Progenitor cell of endocrine pancreas (in vitro differentiated cells): Measurements from ENCODE around the gene TMA7. TPM values are rescaled to one million over a fixed set of nuclear protein-coding genes. Genes with fewer than 3 reads are reported as not detected.

Experiments used
- DNase-seq: peaks from one replicate; pipeline ENCODE4 v3.0.0; 2021; ENCODE audit warnings: low spot score; ENCODE audit not compliant: unreplicated experiment
- H3K27ac Mint-ChIP-seq: 2 replicates; pipeline ENCODE4 v1.8.0; 2021; ENCODE audit warnings: mild to moderate bottlenecking, moderate library complexity, mixed read lengths
- H3K27me3 Mint-ChIP-seq: 2 replicates; pipeline ENCODE4 v1.8.0; 2021; ENCODE audit warnings: mixed read lengths
- H3K36me3 Mint-ChIP-seq: 2 replicates; pipeline ENCODE4 v1.8.0; 2022; ENCODE audit warnings: mixed read lengths; ENCODE audit not compliant: insufficient read depth
- H3K4me1 Mint-ChIP-seq: 2 replicates; pipeline ENCODE4 v1.8.0; 2021; ENCODE audit warnings: low read depth, mixed read lengths
- H3K4me3 Mint-ChIP-seq: 2 replicates; pipeline ENCODE4 v1.8.0; 2021; ENCODE audit warnings: low read depth, mild to moderate bottlenecking, moderate library complexity, mixed read lengths
- H3K9me3 Mint-ChIP-seq: 2 replicates; pipeline ENCODE4 v1.8.0; 2021; ENCODE audit warnings: low read depth, mixed read lengths
- total RNA-seq: library from RNA; stranded (reverse); gene quantifications from 2 replicates; pipeline ENCODE4 v1.2.1, GENCODE V29; 2021
- TF ChIP-seq, protein P1 (sequence below): fragments of 200-600 bp; sonication (generic); IDR thresholded peaks from one replicate; pipeline ENCODE4 v1.5.0; 2021; ENCODE audit warnings: antibody characterized with exemption, mild to moderate bottlenecking; ENCODE audit not compliant: unreplicated experiment

TMA7 gene
- total RNA-seq, 1 donor from 2014 or later = 253 TPM

DNA sequence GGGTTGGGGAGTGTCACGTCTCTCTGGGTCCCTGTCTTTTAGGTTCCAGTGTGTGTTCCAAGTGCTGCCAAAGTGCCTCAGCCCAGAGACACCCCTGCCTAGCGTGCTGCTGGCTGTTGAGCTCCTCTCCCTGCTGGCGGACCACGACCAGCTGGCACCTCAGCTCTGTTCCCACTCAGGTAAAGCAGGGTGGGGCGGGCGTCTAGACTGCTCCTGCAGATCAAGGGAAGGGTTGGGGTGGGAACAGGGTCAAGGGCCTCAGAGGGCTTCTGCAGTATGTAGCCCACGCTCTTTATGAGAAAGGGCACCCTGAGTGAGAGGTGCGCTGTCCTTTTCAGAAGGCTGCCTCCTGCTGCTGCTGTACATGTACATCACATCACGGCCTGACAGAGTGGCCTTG, 23.6 kb downstream of the TMA7 start:
- TF ChIP-seq, protein P1, sequence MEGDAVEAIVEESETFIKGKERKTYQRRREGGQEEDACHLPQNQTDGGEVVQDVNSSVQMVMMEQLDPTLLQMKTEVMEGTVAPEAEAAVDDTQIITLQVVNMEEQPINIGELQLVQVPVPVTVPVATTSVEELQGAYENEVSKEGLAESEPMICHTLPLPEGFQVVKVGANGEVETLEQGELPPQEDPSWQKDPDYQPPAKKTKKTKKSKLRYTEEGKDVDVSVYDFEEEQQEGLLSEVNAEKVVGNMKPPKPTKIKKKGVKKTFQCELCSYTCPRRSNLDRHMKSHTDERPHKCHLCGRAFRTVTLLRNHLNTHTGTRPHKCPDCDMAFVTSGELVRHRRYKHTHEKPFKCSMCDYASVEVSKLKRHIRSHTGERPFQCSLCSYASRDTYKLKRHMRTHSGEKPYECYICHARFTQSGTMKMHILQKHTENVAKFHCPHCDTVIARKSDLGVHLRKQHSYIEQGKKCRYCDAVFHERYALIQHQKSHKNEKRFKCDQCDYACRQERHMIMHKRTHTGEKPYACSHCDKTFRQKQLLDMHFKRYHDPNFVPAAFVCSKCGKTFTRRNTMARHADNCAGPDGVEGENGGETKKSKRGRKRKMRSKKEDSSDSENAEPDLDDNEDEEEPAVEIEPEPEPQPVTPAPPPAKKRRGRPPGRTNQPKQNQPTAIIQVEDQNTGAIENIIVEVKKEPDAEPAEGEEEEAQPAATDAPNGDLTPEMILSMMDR = no peak
- Mint-ChIP-seq H3K4me3 (no peak overlapping the region), H3K4me1 (peaks cover 15% of the 10 kb centered on the region), H3K27ac (no peak overlapping the region), H3K36me3 (peaks cover 7% of the 10 kb centered on the region), H3K27me3 (no peaks in the 10 kb centered on the region), H3K9me3 (no peaks in the 10 kb centered on the region)
- DNase-seq = no peak

DNA sequence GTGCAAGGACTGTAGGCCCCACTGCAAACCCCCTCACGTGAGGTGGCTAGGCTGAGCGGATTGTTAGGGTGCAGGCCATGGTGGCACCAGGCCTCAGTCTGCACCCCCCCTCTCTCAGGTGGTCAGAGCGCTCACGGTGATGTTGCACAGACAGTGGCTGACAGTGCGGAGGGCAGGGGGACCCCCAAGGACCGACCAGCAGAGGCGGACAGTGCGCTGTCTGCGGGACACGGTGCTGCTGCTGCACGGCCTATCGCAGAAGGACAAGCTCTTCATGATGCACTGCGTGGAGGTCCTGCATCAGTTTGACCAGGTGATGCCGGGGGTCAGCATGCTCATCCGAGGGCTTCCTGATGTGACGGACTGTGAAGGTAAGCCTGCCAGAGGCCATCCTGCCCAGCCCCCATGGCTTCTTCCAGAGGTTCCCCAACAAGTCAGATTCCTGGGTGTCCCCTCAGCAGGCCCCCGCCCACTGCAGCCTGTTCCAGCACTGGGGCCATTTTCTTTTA, 24.7 kb downstream of the TMA7 start:
- Mint-ChIP-seq H3K27ac (peak overlapping the region; percentile 98), H3K9me3 (no peaks in the 10 kb centered on the region), H3K4me1 (peaks cover 15% of the 10 kb centered on the region), H3K27me3 (no peaks in the 10 kb centered on the region), H3K4me3 (no peak overlapping the region), H3K36me3 (peaks cover 8% of the 10 kb centered on the region)
- DNase-seq = no peak
- TF ChIP-seq, protein P1 = no peak

DNA sequence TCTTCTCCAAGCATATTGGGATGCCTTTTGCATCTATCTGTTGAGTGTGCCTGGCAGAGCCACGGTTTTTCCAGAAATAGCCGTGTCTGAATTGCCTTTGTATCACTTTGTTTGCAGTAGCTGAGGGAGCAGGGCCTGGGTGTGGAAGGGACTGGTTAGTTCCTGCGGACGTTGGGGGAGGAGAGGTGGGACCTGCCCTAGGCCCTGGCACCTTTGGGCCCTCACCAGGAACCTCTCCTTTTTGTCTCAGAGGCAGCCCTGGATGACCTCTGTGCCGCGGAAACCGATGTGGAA, 25.1 kb downstream of the TMA7 start:
- H3K27me3 Mint-ChIP-seq = no peaks in the 10 kb centered on the region
- TF ChIP-seq, protein P1 = no peak
- H3K9me3 Mint-ChIP-seq = no peaks in the 10 kb centered on the region
- H3K4me1 Mint-ChIP-seq = peaks cover 18% of the 10 kb centered on the region
- no peak for DNase-seq
- H3K4me3 Mint-ChIP-seq = no peak overlapping the region
- peak overlapping the region; percentile 98 for H3K27ac Mint-ChIP-seq
- peaks cover 10% of the 10 kb centered on the region for H3K36me3 Mint-ChIP-seq

DNA sequence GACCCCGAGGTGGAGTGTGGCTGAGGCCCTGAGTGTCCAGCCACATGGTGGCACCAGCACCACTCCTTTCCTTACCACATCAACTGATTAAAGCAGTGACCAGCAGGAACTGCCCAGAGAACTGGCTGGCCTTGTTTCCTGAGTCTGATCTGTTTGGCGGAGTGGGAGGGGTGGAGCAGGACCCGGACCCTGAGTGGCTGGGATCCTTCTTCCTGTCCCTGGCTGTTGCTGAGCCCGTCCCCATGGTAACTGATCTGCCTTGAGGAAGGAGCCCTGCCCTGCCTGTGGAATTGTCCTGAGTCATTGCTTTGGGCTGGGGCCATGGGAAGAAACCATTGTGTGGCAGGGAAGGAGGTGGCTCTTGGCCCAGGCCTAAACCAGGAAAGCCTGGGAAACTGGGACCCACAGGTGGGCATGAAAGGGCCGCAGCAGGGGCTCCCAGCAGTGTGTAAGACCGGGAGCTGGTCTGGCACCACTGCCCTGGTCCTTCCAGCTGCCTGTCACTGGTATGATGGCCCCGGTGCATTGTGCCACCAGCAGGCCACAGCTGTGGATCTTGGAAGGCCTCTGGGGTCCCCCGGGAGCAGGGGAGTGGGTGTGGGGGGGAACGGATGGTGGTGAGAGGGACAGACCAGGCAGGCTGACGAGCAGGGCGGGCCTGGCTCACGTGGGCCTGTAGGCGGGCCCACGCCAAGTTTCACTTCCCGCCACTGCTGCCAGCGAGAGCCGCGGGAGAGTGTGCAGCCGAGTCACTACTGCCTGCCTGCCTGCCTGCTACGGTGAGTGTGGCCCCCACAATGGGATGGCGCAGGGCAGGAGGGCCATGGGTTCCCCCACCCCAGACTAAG, 25.7 kb downstream of the TMA7 start:
- Mint-ChIP-seq H3K27me3 (no peaks in the 10 kb centered on the region), H3K27ac (peak overlapping the region; percentile 98), H3K36me3 (peaks cover 10% of the 10 kb centered on the region), H3K4me3 (peak overlapping the region; percentile 56), H3K9me3 (no peaks in the 10 kb centered on the region), H3K4me1 (peaks cover 18% of the 10 kb centered on the region)
- DNase-seq = peak; percentile 85
- TF ChIP-seq, protein P1 = peak; percentile 71

DNA sequence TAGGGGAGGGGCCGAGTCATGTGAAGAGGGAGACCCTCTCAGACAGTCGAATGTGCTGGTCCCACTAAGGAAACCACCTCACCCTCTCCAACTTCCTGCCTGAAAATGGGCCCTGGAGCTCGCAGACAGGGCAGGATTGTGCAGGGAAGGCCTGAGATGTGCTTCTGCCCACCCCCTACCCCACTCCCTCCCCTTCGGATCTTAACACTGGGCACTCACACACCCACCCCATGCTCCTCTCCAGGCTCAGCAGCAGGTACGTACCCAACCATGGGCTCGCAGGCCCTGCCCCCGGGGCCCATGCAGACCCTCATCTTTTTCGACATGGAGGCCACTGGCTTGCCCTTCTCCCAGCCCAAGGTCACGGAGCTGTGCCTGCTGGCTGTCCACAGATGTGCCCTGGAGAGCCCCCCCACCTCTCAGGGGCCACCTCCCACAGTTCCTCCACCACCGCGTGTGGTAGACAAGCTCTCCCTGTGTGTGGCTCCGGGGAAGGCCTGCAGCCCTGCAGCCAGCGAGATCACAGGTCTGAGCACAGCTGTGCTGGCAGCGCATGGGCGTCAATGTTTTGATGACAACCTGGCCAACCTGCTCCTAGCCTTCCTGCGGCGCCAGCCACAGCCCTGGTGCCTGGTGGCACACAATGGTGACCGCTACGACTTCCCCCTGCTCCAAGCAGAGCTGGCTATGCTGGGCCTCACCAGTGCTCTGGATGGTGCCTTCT, 26.5 kb downstream of the TMA7 start:
- DNase-seq = no peak
- Mint-ChIP-seq H3K9me3 (no peaks in the 10 kb centered on the region), H3K27ac (peak overlapping the region; percentile 98), H3K36me3 (peaks cover 9% of the 10 kb centered on the region), H3K4me1 (peaks cover 18% of the 10 kb centered on the region), H3K27me3 (no peaks in the 10 kb centered on the region), H3K4me3 (no peak overlapping the region)
- TF ChIP-seq, protein P1 = no peak
